RPMI8226 (cell line): ENCODE data around the gene ACOX3.
"Not testable (repeated sequence)": the region's sequence is repeated elsewhere in the genome, so short reads cannot be mapped to it uniquely, and the experiment has no call there.

Source experiments
- DNase-seq: peaks from one replicate; pipeline ENCODE4 v3.0.0-alpha.2; 2015

Gene ACOX3

GRCh38 chr4:8370106-8370787 is 70.3 kb downstream of the ACOX3 start:
- no peak for DNase-seq

GRCh38 chr4:8369426-8370105 is 71.0 kb downstream of the ACOX3 start:
- DNase-seq: no peak

GRCh38 chr4:8368998-8369397 is 71.5 kb downstream of the ACOX3 start:
- no peak for DNase-seq

- no peak for DNase-seq
Measured at GRCh38 chr4:8368061-8368481, 72.5 kb downstream of the ACOX3 start.

- no peak for DNase-seq
Measured at GRCh38 chr4:8366601-8367000, 73.9 kb downstream of the ACOX3 start.

- no peak for DNase-seq
Measured at GRCh38 chr4:8365951-8366350, 74.6 kb downstream of the ACOX3 start.

DNA sequence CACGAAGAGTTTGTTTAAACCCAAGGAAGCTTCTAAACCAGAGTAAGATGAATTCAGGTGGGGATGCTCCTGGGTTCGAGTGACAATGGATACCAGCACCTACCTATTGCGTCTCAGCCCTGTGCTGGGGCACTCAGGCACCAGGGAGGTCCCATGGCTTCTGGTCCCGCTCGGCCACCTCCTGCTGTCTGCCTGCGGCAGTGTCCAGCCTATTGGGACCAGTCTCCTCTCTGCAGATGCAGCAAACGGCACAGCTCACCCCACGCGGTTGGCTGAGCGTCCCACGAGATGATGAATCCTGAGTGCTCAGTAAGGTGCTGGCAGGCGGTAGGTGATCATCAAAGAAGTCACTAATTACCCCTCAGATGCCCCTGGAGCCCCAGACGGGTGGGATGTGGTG is 75.2 kb downstream of the ACOX3 start:
- no peak for DNase-seq

- no peak for DNase-seq
Measured at GRCh38 chr4:8364848-8365350, 75.6 kb downstream of the ACOX3 start.

DNA sequence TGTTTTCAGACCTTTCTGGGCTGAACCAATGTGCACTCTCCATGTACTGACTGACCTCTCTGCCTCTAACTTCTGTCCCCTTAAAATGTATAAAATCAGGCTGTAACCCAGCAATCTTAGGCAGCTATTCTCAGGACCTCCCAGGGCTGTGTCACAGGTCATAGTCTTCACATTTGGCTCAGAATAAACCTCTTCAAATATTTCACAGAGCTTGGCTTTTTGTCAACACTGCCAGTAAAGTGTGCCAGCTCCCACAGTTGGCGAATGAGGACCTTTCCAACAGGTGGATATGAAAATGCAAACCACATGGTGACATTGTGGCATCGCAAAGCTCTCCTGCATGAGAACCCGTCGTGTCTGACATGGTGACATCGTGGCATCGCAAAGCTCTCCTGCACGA is 76.4 kb downstream of the ACOX3 start:
- DNase-seq: no peak

DNA sequence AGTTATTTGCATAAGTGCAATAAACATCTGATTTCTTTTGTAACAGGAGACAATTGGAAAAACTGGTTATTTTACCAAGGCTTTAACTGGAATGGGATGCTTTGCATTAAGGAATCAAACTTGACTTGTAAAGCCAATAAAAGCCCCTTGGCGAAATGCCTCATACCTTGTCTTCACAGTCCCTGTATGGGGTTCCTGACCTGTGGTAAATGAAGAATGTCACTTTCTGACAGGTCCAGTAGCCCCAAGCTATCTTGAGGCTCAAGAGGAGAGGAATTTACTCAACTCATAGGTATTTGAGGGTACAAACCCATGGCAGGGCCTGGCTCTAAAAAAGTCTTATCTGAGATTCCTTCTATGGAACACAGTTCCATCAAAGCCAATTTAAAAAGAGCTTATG is 78.0 kb downstream of the ACOX3 start:
- DNase-seq: no peak

- DNase-seq: no peak
Measured at GRCh38 chr4:8359193-8359592, 81.3 kb downstream of the ACOX3 start.

DNA sequence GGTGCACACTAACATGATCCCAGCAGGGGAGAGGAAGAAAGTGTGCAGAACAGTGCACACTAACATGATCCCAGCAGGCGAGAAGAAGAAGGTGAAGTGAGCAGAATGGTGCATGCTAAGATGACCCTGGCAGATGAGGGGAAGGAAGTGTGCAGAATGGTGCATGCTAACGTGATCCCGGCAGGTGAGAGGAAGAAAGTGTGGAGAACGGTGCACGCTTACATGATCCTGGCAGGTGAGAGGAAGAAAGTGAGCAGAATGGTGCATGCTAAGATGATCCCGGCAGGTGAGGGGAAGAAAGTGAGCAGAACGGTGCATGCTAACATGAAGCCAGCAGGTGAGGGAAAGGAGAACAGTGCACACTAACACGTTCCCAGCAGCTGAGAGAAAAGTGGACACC is 83.7 kb downstream of the ACOX3 start:
- DNase-seq: no peak

DNA sequence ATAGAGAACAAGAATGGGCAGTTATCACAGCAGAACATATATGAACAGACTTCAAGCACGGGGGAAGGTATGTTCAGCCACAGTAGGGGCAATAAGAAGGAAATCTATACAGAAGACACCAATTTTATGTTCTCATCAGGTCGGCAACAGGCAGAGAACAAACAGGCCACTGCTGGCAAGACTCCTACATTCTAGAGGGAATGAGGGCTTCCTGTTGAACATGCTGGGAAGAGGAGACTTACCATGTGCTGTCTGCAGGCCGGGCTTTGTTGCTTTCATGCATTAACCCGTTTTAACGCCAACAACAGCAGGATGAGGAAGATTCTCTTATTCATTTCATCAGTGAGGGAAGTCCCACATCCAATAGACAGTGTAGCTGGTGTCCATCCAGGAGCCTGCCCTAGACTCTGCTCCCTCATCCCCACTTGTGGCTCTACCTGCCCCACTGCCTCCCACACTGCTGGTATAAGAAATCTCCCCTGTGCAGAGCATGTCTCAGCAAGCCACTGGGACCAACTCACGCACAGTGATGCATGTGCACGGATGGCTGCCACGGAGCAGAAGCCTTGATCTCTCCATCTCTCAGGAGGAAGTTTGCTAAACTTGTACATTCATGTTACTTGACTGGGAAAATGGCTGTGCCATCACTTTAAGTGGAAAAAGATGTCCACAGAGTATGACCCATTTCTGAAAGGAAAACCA is 84.5 kb downstream of the ACOX3 start:
- DNase-seq: no peak

- no peak for DNase-seq
Measured at GRCh38 chr4:8355306-8355705, 85.2 kb downstream of the ACOX3 start.

- DNase-seq: no peak
Measured at GRCh38 chr4:8353912-8354453, 86.5 kb downstream of the ACOX3 start.

GRCh38 chr4:8353158-8353669 is 87.3 kb downstream of the ACOX3 start:
- no peak for DNase-seq

DNA sequence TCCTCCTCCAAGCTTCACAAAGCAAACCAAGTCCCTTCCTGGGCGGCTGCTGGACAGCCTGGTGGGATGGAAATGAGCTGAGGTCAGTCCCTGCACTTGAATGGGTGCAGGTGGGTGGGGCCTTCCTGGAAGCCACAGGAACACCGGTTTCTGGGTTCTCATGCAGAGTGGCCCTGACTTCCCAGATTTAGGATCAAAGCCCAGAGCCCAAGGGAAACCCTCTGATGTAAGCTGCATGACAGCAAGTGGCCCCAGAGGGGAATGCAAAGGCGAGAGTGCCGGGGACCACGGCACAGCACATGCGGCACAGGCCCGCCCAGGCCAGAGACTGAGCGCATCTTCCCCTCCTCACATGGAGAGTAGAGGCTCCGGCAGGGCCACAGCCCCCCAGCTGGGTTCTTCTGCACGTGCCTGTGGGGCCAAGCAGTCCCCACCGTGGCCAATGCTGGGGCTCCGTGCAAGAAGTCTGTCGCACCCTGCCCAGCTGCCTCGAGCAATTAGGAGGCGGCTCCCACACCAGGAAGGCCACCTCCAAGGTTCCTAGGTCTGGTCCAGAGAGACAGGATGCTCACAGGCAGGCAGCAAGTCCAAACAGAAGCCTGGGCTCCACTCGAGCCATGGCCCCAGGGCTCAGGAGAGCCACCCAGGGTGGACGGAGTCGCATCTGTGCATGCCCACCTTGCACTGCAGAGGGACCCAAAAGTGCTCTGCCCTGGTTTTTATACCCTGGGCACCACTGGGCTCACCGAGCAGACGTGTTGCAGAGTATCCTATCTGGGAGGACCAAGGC is 88.0 kb downstream of the ACOX3 start:
- DNase-seq: no peak

DNA sequence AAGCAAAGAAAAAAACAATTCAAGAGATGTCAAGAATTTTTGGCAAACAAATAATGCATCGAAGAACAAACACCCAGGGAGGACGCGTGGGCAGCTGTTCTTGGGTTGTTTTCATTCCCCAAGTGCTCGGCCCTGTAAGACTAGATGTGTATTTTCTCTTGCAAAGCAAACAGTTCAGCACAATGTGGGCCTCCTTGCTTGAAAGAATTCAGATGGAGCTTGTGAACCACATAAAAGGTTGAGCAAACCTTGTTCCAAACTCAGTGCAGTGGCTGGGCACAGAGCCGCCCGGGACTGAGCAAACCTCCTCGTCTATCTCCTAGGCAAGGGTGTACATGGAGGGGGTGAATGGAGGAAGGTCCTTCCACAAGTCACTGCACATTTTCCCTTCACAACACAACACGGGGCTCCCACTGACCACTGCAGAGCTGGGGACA is 88.6 kb downstream of the ACOX3 start:
- DNase-seq: no peak

DNA sequence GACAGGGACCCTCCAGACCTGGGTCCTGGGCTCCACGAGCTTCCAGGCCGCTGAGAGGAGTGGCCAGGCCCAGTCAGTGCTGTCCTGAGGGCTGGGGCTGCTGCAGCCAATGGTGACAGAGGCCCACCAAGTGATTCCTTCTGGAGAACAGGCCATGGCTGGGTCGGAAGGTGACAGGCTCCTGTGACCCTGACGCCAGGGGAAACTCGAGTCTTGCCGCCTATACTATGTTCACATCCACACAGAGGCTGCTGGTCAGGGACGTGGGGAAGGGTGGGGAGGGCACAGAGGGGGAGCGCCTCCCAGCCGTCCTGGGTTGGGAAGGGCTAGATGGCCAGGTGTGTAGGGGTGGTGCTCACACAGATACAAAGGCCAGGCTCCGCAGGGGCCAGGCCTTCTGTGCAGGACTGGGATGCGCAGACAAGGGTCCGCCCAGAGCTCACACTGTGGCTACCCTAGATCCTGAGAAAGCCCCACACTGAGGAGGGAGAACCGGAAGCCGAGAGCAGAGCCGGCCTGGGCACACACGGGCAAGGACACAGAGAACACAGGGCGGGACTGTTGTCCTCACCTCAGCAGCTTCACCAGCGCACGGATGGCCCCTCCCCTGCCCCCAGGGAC is 89.6 kb downstream of the ACOX3 start:
- no peak for DNase-seq

- no peak for DNase-seq
Measured at GRCh38 chr4:8350352-8350751, 90.2 kb downstream of the ACOX3 start.

- no peak for DNase-seq
Measured at GRCh38 chr4:8349664-8350236, 90.8 kb downstream of the ACOX3 start.

DNA sequence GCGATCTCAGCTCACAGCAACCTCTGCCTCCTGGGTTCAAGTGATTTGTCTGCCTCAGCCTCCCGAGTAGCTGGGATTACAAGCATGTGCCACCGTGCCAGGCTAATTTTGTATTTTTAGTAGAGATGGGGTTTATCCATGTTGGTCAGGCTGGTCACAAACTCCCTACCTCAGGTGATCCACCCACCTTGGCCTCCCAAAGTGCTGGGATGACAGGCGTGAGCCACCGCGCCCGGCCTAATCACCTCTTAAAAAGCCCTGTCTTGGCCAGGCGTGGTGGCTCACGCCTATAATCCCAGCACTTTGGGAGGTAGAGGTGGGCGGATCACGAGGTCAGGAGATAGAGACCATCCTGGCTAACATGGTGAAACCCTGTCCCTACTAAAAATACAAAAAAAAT is 91.3 kb downstream of the ACOX3 start:
- not testable (repeated sequence) for DNase-seq
